HG03378 (cell line): ENCODE results near the gene NCOA7.
"Not testable (repeated sequence)": the region's sequence is repeated elsewhere in the genome, so short reads cannot be mapped to it uniquely, and the experiment has no call there.

ENCODE experiments used
- ATAC-seq: cut with Tn5 transposase; IDR thresholded peaks from one replicate; pipeline ENCODE4 v1.9.1; 2021; ENCODE audit warnings: mild to moderate bottlenecking, moderate library complexity; ENCODE audit not compliant: unreplicated experiment

The NCOA7 gene

GRCh38 chr6:125943528-125944433 is 153.0 kb downstream of the NCOA7 start:
- no peak for ATAC-seq

DNA sequence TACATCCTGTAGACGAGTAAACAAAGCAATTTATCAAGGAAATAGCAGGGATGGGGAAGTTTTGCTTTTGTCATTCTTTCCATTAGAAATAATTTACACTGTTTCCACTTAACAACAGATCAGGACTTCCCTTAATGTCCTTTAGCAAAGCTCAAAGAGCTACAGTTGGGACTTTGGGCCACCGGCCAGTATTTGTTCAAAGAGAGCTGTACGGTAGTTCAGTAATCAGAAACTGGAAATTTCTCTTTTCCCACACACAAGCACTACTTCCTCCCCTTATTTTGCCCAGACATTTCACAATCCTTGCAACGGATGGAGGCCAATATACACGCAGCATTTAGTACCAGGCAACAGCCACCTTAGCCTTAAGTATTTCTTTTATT is 153.7 kb downstream of the NCOA7 start:
- no peak for ATAC-seq

DNA sequence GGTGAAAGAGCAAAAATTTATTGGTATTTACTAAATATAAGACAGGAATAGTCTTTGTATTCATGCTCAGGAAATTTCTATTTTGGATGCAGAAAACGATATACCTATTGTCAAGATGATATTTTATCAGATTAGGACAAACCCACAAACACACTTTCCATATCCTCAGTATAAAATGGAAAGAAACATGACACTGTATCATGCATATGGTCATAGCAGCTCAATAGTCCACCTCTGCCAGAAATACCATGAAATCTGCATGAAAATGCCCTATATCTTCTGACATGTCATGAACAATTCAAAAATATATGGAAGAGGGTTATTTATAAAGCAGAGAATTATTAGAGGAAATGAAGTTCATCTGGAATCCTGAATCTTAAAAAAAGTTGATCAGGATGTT is 154.1 kb downstream of the NCOA7 start:
- ATAC-seq, result no peak

- ATAC-seq, result no peak
Observed at GRCh38 chr6:125945378-125946141, 154.8 kb downstream of the NCOA7 start.

DNA sequence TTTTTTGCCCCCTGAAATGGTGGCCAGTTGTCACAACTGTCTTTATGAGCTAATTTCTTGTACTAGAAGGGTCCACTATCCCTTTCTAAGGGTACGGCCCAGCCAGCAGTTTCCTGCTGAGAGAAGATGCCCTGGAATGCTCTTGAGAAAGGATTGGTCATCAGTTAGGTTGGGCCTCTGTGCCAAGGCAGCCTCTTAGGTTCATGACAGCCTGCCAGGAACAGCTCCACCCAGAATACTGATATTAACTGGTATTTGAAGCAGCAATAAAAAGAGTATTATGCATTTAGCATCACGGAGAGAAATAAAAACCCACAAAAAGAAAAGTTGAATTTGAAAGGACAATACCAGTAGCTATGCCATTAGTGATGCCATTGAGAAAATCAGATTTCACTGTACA is 156.9 kb downstream of the NCOA7 start:
- no peak for ATAC-seq

GRCh38 chr6:125948455-125948854 is 157.7 kb downstream of the NCOA7 start:
- ATAC-seq, result no peak

GRCh38 chr6:125949069-125949468 is 158.3 kb downstream of the NCOA7 start:
- no peak for ATAC-seq

GRCh38 chr6:125950293-125950692 is 159.5 kb downstream of the NCOA7 start:
- ATAC-seq, result no peak

DNA sequence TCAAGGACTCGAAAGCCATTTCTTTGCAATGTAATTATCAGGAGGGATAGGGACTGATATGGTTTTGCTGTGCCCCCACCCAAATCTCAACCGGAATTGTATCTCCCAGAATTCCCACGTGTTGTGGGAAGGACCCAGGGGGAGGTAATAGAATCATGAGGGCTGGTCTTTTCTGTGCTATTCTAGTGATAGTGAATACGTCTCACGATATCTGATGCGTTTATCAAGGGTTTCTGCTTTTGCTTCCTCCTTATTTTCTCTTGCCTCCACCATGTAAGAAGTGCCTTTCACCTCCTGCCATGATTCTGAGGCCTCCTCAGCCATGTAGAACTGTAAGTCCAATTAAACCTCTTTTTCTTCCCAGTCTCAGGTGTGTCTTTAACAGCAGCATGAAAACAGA is 160.0 kb downstream of the NCOA7 start:
- not testable (repeated sequence) for ATAC-seq

- ATAC-seq, result no peak
Observed at GRCh38 chr6:125951323-125951722, 160.6 kb downstream of the NCOA7 start.

DNA sequence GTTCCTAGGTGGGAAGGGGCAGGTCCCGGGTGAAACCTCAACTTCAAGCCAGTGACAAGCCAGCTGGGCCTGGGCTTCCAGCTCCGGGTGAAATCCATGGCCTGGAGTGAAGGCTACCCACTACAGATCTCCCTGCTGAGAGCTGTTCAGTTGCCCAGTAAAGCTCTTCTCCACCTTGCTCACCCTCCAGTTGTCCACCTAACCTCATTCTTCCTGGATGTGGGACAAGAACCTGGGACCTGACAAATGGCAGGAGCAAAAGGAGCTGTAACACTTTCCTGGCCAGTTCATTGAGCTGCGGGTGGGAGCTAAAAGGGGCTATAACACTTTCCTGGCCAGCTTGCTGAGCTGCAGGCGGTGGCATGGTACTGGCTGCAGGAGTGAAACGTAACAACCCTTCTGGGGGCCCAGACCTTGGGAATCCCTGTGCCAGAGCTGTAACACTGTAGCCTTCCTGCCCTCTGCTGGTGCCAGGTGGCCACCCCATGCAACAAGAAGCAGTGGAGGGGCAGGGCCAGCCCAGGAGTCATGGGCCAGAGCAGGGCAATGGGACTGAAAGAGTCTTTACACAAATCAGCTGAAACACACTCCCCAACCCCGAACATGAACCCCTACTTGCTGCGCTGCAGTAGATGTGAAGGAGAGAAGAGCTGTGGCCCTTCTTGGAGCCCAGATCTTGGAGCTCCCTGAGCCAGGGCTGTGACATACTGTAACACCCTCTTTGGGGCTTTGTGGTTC is 162.2 kb downstream of the NCOA7 start:
- ATAC-seq, result no peak

DNA sequence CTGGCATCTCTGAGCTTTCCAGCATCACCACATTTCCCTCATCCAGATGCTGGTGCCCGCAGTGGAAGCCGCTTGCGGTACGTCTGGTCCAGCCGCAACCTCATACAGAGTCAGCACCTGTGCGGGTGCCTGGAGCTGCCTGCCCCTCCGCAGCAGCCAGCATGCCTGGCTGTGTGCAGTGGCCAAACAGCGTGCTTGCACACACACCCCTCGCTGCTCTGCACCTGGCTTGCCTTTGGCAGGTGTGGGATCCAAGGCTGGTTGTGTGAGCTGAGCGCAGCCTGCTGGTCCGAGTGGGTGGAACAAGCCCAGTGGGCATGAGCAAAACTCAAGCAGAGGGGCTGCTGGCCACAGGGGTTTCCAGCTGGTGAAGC is 162.7 kb downstream of the NCOA7 start:
- no peak for ATAC-seq

DNA sequence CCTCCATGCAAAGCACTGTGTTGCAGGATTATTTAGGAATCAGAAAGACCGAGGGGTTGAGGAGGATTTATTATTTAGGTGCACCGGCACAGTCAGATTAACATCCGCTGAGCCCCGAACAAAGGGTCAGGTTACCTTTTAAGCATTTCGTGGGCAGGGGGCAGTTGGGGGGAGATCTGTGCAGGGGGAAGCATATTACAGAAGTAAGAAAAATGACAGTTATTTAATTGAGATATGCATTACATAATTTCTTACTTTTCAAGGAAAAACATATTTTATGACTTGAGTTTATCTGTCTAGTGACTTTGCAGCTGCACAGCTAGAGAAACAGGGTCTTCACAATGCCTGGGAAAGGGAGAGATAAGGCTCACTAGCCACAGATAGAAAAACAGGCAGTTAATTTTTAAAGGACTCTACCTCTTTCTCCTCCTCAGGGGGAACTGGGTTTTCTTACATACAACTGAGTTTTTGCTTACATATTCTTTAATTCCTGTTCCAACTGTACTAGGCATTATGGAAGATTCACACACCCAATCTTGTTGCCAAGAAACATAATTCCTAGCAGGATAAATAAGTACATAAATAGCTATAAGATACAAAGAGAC is 164.1 kb downstream of the NCOA7 start:
- ATAC-seq, result no peak

GRCh38 chr6:125955973-125956372 is 165.2 kb downstream of the NCOA7 start:
- ATAC-seq, result no peak

- ATAC-seq, result peak; percentile 86
Observed at GRCh38 chr6:125956506-125957390, 166.0 kb downstream of the NCOA7 start, which contains the start of gene HINT3. TSS of gene HINT3 (plus strand) at chr6:125956770. CDS start at chr6:125956978, 208 bp downstream.

DNA sequence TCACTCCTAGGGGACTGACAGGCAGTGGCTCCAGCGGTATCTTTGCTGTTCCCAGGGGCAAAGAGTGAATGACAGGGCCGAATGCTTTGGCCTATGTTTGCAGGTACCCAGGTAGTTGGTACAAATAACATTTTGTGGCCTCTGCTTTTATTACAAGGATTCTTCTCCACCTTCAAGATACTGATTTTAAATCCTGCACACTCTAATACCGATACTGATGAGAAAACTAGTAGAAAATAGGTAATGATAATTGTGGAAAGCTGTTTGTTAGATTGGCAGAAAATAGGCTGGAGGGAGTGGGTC is 166.6 kb downstream of the NCOA7 start:
- ATAC-seq, result no peak

DNA sequence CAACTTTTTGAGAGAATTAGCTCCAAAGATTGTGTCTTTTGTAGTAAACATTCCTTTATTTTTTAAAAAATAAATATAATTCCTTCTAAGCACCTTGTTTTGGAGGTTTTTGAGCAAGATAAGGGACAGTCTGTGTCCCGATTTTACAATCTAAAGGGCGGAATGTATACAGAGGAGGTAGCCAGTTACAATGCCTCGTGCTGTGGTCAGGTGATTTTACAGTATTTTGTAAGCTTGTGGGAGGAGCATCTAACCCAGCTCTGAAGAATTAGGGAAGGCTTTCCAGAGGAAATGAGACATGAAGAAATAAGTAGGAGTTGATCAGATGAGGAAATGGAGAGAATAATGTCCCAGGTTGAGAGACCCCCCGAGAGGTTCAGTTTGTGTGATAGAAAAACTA is 167.1 kb downstream of the NCOA7 start:
- no peak for ATAC-seq

GRCh38 chr6:125959041-125959440 is 168.3 kb downstream of the NCOA7 start:
- ATAC-seq, result no peak

DNA sequence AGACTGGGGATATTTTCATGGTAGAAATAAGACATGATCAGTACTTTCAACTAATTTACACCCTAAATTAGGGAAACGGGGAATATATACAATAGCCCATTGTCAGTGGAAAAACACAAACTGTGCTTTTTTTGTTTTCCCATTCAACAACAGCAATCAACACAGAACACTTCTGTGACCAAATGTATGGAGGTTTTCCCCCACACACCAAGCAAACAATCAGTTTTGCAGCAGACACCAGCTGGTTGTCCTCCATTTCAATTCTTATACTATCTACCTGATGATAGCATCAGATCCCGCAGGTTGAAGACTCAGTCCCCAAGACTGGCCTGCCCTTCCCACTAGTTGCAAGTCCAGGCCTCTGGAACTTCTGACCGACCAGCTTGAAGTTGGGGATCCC is 170.4 kb downstream of the NCOA7 start:
- ATAC-seq, result no peak

DNA sequence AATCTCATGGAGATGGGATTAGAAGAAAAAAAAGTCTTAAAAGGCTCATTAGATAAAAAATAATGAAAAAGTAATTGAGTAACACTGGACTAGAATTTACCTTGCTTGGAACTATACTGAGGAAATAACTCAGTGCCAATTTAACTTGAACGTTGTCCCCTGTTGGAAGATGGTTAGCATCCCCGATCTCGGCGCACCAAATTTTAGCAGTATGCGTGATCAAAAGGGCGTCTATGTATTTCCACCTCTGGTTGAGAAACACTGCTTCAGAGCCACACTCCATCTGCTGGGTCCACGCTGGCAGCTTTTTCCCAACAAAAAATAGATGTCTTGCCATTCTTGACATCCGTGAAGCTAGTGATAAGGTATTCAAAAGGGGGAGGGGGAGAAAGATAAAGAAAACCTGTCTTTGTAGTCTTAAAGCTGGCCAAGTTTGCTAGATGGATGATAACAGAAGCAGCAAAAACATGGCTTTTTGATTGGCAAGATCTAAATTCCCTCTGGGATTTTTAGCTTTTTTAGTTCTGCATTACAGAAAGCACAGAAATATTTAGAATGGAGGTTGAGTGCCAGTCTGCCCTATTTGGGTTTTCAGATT is 172.2 kb downstream of the NCOA7 start:
- no peak for ATAC-seq
